CD4-positive, alpha-beta T cell treated with Interleukin-15 for 4 hours (primary cell): ENCODE measurements around the gene PPP1R26.
"Not testable (repeated sequence)": the region's sequence is repeated elsewhere in the genome, so short reads cannot be mapped to it uniquely, and the experiment has no call there.

Experiments used
- DNase-seq: peaks from one replicate; pipeline ENCODE4 v3.0.0-alpha.2; 2020; ENCODE audit warnings: low spot score

PPP1R26 gene

DNA sequence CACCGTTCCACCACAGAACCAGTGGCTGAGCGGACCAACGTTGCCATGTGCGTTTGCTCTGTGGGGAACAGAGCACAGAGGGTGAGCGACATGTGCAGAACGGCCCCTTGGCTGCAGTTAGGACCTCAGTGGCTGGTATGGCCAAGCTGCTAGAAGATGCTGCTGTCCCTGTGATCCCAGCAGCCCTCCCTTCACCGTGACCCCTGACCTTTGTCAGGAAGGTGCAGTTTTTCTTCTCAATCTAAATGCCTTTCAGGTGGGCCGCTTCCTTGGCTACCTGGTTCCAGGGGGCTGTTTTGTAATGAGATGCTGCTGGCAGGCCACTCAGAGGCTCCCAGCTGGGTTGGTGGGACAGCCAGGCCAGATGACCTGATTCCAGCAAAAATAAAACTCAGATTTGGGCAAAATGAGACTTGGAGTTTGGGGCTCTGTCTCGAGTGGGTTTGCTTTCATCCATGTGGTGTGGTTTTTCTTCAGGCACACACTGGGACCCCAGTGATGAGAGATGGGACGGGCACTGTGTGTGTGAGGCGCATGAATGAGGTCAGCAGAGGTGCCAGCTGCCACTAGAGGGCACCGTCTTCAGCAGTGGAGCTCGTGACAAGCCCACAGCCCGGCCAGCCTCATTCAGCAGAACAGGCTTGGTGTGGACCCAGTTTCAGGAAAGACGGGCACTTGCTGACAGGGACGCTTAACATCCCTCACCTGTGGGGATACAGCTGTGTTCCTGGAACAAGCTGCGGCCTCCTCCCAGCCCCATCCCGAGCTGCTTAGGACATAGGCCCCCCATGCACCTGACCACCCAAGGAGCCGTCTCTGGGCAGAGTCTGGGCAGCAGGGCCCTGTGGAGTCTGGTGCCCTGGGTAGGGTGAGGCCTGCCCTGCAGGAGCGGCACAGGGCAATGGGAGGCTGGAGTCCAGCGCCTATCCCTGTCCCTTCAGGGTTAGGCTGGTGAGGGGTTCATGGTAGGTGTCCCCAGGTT is 25.0 kb downstream of the PPP1R26 start:
- DNase-seq = peak; percentile 50

DNA sequence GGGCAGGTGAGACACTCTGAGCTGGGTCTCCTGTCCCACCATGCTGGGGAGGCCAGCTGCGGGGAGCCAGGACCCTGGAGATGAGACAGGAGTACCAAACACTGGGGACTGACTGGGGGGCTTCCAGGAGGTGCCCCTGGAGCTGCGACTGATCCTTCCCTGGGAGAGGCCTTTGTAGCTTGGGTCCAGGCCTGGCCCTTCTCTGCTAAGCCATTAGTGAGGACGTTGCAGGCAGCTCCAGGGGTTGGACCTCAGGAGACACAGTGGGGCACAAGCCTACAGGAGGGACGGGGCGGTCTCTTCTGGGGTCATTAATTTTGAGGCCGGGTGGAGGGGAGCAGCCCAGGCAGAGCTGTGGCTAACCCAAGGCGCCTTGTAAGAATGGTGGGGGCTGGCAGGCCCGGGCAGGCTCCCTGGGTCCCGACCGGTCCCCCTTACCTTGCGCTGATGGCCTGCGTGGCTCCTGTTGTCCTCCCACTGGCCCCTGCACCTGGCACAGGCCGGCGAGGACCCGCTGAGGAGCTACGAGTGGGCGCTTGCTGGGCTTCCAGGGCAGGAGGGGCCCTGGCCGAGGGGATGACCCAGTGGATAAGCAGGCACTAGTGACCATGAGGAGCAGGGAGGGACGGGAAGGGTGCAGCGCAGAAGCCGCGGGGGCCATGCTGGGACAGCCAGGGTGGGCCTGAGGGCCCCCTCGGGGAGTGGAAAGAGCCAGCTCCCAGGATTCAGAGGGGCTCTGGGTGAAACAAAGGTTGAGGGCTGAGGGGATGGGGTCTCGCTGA is 26.0 kb downstream of the PPP1R26 start:
- no peak for DNase-seq

DNA sequence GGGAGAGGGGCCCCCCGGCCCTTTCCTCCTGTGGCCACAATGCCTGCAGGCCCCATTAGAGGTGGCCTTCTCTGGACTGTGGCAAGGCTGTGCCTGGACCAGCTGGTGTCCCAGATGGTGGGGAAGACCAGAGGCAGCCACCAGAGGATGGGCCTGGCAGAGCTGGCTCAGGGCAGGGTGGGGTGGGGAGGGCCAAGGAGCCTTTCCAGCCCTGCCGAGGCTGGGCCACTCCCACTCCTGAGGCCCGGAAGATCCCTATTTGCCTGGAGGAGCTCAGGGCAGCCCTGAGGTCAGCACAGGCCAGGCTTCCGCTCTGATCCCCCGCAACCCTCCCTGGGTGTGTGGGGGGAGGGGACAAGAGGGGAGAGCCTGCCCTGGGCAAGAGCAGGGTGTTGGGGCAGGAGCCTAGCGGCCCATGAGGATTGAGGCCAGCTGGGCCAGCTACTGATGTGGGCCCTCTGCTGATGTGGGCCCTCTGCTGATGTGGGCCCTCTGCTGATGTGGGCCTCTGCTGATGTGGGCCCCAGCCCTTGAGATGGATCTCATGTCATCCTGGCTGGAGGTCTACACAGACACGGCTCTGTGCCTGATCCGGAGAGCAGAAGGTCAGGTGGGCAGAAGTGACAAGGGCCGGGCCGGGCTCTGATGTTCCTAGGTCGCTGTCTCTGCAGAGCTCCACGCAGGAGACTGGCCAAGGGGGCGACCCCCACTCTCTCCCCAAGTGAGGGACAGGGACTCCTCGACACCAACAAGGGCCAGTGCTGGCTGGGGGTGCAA is 26.9 kb downstream of the PPP1R26 start:
- no peak for DNase-seq

DNA sequence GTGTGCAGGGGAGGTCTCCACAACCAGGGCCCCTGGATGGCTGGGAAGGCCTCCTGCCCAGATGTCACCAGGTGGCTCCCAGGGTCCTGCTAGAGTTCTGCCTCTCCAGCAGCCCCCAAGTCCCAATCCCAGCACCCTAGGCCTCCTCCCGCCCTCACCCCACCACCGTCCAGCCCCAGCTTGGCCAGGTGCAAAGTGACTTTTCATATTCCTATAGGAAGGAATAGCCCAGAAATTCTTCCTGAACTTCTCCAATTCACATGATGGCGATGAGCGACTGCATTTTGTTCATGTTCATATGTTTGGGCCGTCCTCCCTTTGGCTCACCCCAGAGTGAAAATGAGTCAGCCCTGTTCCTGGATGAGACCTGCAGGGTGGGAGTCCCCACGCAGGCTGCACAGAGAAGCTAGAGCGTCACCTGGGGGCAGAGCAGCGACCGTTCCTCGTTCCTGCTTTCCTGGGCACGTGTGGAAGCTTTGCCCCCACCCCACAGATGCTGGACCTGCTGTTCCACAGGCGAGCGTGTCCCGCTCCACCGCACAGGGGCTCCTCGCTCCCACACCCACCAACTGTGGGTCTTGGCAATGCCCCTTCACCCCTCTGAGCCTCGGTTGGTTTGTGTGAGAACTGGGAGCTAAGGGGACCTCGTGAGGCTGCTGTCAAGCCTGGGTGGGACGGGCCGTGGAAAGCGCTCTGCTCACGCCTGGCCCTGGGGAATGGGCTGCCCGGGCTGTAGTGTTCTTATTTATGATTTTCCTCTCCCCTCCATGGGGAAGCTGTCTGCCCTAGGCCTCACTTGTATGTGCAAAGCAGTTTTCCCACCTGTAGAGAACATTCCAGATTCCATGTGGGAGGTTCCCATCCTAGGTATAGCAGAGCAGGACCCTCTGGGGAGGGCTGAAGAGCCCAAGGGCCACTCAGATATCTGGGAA is 27.8 kb downstream of the PPP1R26 start:
- no peak for DNase-seq

DNA sequence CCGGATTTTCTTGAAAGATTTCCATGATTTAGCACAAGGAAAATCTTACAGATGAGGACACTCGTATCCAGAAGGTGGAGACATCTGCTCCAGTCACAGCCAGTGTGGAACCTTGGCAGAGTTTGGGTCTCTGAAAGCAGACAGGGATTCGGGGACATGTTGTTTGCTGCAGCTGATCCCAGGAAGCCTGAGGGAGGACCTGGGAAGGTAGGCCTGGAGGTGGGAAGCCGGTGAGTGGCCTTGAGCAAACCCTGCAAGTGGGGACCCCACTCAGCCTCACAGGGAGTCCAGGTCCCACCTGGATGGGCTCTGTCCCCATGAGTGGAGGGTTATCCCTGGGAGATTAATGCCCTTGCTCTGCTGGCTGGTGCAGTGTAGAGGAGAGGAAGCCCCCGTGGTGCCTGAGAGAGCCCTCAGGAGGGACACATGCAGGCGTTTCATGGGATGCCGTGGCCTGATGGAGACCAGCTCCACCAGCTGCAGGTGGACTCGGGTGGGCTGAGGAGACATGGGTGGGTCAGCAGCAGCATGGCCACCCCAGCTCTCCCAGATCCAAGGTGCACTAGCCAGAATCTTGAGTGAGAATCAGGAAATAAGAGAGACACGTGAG is 28.7 kb downstream of the PPP1R26 start:
- no peak for DNase-seq

DNA sequence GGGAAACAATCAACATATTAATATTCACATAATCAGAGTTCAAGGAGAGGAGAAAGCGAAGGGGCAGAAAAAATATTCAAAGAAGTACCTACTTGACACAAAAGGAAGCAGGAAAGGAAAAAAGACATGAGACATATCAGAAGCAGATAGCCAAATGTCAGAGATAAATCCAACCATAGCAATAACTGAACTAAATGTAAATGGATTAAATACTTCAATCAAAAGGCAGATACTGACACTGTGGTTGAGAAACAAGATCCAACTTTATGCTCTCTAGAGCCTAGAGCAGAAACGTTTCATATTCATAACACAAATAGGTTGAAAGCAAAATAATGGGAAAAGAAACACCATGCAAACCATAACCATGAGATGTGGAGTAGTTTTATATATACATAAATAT is 29.9 kb downstream of the PPP1R26 start:
- no peak for DNase-seq

DNA sequence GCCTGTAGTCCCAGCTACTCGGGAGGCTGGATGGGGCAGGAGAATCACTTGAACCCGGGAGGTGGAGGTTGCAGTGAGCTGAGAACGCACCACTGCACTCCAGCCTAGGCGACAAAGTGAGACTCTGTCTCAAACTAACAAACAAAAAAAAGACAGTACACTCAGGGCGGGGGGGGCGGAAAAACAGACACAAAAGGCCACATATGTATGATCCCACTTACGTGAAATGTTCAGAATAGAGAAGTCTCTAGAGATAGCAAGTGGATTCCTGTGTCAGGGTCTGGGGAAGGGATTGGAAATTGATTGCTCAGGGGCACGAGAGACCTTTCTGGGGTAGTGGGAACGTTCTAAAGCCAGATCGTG is 32.6 kb downstream of the PPP1R26 start:
- DNase-seq = no peak

DNA sequence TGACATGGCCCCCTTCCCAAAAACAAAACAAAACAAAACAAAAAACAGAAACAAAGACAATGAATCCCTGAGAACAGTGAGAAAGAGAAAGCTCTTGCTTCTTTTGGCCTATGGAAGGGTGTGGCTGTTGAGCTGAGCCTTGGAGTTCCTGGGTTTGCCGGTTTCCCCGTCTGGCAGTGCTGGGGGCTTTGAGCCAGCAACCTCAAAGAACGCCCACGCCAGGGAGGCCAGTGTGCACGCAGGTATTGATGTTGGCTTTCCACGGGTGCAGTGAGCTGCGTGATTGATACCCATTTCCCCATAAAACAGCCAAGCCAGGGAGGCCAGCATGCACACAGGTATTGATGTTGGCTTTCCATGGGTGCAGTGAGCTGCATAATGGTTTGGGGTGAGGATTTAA is 33.3 kb downstream of the PPP1R26 start:
- DNase-seq = no peak

DNA sequence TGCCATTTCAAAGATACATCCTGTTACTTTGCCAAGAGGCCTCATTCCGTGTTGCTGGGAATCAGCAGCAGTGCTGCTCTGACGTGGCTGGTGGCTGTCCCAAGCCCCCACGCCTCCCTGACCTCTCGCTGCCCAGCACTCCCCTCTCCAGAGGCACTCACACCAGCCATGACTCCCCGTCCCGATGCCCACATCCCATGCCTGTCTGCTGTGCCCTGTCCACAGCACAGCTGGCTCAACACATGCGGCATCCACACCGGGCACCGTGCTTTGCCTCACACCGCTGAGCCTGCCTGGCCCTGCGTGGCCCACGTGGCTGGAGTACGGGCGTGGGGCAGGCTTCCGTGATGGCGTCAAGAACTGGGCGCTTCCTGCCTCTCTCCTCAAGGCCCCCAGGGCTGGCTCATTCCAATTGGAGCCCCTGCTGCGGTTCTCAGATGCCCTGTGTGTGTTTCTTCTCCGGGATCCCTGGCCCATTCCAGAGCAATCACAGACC is 33.8 kb downstream of the PPP1R26 start:
- no peak for DNase-seq

DNA sequence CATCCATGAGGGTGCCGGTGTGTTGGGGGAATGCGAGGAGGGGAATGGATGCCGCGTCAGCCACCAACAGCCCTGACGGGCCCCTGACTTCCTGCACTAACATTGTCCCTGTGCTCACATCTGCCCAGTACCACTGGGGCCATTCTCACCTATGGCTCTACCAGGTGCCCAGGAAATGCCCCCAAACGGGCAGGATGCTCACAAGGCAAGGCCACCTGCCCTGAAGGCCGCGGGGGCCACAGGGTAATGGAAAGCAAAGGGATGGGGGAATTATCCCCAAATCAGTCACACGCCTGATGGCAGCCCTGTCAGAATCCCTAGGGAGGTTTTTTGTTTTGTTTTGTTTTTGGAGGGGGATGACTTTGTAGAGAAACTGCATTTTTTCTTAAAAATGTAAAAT is 34.3 kb downstream of the PPP1R26 start:
- not testable (repeated sequence) for DNase-seq

DNA sequence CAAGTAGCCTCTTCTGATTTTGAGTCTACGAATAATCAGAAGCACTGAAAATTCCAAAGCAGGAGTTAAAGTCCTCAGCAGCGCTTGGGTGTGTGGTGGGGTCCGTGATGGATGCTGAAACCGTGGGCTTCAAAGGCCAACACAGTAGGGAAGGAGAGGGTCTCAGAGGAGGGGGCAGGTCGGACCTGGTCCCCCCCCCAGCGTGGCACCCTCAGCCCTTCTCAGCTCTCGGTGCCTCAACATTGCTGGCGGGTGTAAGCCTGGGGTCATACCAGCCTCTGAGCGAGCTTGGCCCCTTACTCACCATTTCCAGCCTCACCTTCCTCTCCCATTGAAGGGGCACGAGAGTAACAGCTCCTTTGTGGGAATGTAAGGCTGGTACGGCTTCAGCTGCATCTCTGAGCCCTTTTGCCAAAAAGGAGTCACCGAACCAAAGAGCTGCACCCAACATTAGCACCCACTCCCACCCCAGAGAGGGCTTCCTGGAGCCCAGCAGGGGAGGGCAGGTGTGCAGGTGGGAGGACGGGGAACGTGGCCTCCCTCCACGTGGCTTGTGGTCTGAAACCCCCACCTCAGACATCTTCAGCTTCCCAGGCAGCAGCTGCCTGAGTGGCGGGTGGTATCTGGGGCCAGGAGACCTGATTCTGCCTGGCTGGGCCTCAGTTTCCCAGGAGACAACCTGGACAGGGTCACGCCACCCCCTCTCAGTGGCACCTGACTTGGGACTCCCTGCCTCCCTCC is 34.9 kb downstream of the PPP1R26 start:
- DNase-seq = no peak

DNA sequence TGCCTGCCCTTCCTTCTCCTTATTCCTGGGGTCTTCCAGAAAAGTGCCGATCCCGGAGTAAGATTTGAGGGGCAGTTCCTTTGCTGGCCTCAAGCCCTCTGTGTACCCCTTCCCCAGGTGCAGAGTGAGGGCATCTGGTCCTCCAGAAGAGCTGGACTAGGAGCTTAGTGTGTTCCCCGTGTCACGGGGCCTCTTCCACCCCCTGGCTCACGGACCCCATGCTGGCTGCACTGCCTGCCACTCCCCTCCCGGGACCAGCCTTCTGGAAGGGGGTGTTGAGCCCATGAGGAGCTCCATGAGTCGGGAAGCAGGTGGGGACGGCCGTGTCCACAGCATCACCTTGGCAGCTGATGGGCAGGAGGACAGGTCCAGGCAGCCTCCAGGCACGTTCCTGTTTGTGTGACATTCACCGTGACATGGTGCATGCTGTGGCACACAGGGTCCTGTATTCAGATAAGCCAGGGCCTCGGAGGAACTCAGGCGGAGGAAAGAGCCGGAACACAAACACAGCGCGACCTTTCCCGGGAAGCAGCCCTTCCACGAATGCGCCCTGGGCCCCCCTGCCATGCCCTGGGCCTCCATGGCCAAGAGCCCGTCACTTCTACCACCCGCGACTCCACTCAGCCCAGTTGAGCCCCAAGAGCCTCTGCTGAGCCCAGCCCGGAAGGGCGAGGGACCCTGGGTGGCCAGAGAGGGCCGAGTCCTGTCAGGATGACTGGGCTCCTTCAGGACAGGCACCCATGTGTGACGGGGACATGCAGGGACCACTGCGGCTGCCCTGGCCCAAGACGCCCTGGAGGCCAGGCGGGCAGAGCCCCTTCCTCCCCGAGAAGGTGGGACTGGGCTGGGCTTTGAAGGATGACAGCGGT is 35.7 kb downstream of the PPP1R26 start:
- DNase-seq = no peak

DNA sequence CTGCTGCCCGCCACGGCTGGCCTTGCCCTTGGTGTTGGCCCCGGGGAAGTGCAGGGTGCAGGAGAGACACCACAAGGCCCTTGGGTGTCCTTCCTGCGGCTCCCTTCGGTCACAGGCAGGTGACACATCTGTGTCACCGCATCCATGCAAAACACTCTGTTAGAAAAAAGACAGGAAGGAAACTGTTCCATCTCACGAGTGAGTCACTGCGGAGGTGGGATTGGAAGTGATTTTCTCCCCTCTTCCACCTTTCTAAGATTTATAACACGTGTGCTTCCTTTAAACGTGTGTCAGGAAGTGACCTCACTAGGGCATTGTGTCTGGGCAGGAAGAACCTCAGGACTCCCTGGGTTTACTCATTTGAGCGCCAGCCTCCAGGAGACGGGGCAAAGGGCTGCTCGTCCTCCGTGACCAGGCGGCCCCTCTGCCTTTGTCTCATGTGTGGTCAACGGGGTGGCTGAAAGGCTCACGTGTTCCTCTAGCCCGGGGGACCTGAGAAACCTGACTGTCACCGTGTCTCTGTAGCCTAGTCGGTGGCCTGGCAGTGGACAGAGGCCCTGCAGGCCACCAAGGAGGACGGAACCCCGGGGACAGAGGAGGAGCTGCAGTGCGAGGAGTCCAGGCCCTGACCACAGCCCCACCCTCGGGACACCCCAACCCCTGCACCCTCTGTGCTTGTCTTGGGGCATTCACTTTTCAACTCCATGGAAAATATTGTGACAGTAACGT is 36.7 kb downstream of the PPP1R26 start:
- DNase-seq = no peak

DNA sequence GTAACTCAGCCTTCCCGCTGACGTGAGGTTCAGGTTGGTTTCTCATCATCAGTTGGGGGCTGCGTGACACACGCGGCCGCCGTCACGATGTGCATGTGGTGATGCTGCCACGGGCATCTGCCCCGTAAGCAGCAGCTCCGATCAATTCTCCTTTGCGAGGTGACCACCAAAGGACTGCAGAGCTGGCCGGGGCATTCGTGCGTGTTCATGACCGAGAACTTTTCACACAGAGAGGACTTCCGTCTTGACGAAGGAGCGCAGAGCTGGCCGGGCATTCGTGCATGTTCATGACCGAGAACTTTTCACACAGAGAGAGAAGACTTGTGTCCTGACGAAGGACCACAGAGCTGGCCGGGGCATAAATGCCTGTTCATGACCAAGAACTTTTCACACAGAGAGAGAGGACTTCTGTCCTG is 37.8 kb downstream of the PPP1R26 start:
- no peak for DNase-seq

DNA sequence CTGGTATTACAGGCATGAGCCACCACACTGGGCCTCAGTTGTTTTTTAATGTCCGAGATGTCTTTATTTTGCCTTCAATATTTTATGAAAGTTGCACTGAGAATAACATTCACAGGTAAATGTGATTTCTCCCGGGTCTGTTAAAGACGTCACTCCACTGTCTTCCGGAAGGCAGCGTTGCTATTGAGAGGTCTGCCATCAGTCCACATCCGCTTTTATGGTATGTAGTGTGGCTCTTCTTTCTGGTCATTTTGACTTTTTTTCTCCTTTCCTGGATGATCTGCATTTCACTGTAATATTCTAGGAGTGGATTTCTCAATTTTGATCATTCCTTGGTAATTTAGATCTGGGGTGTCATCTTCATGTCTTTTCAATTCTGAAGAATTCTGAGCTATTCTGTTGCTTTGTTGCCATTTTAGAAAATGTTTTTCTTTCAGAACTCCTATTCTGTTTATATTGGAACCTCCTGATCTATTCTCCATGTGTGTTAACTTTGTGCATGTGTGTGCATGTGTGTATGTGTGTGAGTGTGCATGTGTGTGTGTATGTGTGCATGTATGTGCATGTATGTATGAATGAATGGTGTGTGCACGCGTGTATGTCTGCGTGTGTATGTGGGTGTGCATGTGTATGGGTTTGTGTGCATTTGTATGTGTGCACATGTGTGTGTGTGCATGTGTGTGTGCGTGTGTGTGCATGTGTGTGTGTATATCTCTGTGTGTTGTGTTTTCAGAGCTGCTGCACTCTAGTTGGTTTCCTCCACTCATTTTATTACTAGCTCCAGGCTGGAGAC is 39.8 kb downstream of the PPP1R26 start:
- no peak for DNase-seq

DNA sequence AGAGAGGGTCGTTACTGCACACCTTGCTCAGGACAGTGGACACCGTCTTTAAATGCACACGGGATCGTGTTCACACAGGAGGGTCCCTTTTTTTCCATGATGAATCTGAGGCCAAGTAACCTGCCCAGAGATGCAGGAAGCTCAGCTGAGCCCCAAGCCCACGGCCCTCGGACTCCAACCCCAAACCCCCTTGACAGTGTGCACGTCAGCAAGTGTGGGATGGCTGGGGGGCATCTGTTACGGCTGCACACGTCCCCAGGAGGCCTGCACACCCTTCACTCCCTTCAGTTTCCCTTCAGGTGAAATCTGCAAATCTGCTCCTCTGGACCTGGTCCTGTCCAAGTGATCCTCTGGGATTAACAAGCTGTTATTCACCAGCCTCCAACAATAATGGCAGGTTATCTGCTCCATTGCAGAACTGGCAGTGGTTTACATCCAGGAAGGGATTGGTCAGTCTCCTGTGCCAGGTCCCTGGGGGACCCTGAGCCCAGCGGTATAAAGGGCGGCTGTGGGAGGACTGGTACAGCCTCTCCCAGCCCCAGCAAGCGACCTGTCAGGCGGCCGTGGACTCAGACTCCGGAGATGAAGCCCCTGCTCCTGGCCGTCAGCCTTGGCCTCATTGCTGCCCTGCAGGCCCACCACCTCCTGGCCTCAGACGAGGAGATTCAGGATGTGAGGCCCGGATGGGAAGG is 41.5 kb downstream of the PPP1R26 start, which contains the start of gene LCN1:
LCN1 (plus strand) TSS at position 525 of the 692 bp plus-strand sequence; CDS start at position 583, 58 bp downstream.
- no peak for DNase-seq
